ENCODE measurements around the gene DOK7.

DOK7 gene

DNA sequence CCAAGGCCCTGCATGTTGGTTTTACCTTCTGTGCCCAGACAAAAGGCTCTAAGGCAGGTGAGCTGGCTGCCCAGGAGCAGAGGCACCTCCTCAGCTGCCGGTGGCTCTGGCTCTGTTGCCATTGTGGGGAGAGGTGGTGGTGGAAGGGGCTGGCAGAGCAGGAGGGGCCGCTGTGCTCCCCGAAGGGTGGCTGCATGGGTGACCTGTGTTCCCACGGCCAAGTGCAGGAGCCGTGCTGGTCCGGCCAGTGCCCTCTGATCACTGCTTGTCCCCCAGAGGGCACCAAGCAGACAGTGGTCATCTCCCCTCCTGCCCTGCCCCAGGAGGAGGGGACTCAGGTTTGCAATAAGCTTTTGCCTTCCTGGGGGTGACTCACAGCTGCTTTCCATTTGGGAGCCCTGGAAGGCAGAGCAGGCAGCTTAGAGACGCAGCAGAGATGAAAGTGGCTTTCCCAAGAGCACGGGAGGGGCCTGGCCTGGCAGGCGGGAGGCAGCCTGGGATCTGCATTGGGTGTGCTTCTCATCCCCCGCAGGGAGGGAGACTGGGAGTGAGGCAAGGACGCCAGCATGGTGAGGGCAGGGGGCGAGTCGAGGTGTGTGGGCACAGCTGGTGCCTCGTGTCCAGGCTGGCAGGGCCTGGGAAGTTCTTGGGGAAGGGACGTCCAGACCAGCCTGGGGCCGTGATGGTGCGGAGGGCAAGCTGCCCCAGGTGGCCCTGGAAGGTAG, 28.7 kb downstream of the DOK7 start:
- TF ChIP-seq CTCF (conservative IDR thresholded peaks at IDR 0.05) = no peak
- no peak for TF ChIP-seq ZFX (IDR thresholded peaks at IDR 0.05)
- H3K27ac ChIP-seq = no peak overlapping the region

DNA sequence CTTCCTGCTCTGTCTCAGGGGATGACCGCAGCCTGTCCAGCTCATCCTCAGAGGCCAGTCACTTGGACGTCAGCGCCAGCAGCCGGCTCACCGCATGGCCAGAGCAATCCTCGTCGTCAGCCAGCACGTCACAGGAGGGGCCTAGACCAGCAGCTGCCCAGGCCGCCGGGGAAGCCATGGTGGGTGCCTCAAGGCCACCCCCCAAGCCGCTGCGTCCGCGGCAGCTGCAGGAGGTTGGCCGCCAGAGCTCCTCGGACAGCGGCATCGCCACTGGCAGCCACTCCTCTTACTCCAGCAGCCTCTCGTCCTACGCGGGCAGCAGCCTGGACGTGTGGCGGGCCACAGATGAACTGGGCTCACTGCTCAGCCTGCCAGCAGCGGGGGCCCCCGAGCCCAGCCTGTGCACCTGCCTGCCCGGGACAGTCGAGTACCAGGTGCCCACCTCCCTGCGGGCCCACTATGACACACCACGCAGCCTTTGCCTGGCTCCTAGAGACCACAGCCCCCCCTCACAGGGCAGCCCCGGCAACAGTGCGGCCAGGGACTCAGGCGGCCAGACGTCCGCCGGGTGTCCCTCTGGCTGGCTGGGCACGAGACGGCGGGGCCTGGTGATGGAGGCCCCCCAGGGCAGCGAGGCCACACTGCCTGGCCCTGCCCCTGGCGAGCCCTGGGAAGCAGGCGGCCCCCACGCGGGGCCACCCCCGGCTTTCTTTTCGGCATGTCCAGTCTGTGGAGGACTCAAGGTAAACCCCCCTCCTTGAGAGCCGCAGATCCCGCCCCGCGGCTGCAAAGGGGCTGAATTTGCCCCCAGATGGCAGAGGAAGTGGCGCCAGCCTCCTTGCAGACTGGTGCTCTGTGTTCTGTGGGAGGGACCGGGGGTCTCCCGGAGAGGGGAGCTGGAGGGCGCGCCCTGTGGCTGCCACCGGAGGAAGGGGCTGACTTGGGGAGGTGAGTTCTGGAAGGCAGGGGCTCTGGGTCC, 29.9 kb downstream of the DOK7 start:
- TF ChIP-seq ZFX (IDR thresholded peaks at IDR 0.05) (no peak), CTCF (conservative IDR thresholded peaks at IDR 0.05) (no peak)
- H3K27ac ChIP-seq = no peak overlapping the region

DNA sequence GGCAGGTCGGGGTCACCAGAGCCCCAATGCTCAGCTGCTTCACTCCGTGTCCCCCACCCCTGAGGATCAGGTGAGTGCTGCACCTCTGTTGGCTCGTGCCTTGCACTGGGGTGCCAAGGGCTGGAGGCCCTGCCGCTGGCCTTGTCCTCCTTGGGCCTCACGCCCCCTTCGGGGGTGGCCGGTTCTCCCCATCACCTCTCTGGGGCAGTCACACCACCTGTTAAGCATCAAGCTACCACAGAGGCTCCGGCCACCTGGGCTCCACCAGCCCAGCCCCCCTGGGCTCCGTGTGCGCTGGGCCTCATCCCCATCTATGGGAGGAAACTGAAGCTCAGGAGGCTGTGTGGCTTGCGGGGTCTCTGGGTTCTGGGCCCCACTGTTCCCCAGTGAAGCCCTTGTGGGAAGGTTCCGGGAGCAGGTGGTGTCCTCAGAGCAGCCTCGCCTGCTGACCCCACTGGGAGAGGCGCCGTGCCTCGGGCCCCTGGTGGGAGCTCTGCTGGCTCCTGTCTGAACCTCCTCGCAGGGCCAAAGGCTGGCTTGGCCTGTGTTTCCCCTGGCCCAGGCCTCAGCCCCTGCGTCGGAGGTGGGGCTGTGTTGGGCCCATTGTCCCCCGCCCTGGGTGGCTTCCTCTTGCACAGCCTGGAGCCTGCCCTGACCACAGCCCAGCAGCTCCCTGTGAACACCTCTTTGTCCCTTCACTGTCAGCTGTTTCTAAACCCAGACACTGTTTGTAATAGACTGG, 30.8 kb downstream of the DOK7 start:
- TF ChIP-seq CTCF (conservative IDR thresholded peaks at IDR 0.05) = no peak

DNA sequence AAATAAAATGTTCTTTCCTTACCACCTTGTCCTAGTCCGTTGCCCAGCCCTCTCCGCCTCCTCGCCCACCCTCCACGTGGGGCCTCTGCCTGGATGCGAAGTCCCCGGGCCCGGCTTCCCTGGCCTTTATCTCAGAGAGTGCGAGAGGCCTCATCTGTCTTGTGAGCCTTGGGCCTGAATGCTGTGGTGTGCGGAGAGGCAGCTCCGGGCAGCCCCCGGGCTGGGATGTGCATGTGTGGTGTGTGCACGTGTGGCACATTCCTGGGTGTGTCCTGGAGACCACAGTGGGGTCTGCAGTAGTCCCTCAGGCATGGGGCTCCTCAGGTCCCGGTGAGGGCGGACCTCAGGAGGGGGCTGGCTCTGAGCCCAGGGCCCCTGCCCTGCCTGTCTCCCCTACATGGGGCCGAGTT, 31.4 kb downstream of the DOK7 start:
- no peak overlapping the region for H3K27ac ChIP-seq
- no peak for TF ChIP-seq ZFX (IDR thresholded peaks at IDR 0.05)
- TF ChIP-seq CTCF (conservative IDR thresholded peaks at IDR 0.05) = no peak

More for the DNA sequence above, 30.8 kb downstream of the DOK7 start:
- H3K27ac ChIP-seq = no peak overlapping the region

- TF ChIP-seq CTCF (conservative IDR thresholded peaks at IDR 0.05) = no peak
These were observed 32.3 kb downstream of the DOK7 start for GRCh38 chr4:3495204-3495975.

DNA sequence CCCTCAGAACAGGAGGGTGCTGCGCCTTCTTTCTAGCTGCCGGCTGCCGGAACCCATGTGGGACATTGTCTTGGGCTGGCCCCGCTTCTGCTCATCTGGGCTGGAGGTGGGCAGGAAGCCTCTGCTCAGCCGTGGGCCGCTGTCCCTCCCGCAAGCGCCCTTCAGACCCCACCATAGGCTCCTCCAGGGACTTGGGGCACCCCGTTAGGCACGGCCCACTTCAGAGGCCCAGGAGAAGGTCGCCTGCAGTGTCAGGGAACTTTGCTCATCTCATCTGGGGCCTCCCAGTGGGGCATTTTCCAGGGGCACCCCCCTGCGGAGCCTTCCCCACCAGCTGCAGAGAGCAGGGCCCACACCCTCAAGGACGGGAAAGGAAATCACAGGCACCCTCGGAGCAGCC, 32.9 kb downstream of the DOK7 start:
- no peak for TF ChIP-seq ZFX (IDR thresholded peaks at IDR 0.05)
- no peak for TF ChIP-seq CTCF (conservative IDR thresholded peaks at IDR 0.05)
- H3K27ac ChIP-seq = no peak overlapping the region

More at GRCh38 chr4:3495204-3495975, 32.3 kb downstream of the DOK7 start:
- no peak overlapping the region for H3K27ac ChIP-seq

Measured in C4-2B (cell line).